Measurements from ENCODE around the gene RFX6.

RFX6 gene

GRCh38 chr6:116877743-116878142 is 701 bp downstream of the RFX6 start:
- DNase-seq (ENCODE audit: low spot score), result peak; percentile 26
- TF ChIP-seq CTCF (IDR thresholded peaks at IDR 0.05; ENCODE audit: extremely low read depth, missing control alignments), result no peak

- DNase-seq (ENCODE audit: low spot score), result no peak
- no peak for TF ChIP-seq CTCF (IDR thresholded peaks at IDR 0.05; ENCODE audit: extremely low read depth, missing control alignments)
Measured at GRCh38 chr6:116881236-116881635, 4.2 kb downstream of the RFX6 start.

GRCh38 chr6:116883005-116883404 is 6.0 kb downstream of the RFX6 start:
- TF ChIP-seq CTCF (IDR thresholded peaks at IDR 0.05; ENCODE audit: extremely low read depth, missing control alignments), result no peak
- DNase-seq (ENCODE audit: low spot score), result no peak

GRCh38 chr6:116884530-116884929 is 7.5 kb downstream of the RFX6 start:
- TF ChIP-seq CTCF (IDR thresholded peaks at IDR 0.05; ENCODE audit: extremely low read depth, missing control alignments), result no peak
- DNase-seq (ENCODE audit: low spot score), result no peak

GRCh38 chr6:116887168-116887567 is 10.1 kb downstream of the RFX6 start:
- DNase-seq (ENCODE audit: low spot score), result no peak

GRCh38 chr6:116887894-116888293 is 10.9 kb downstream of the RFX6 start:
- no peak for DNase-seq (ENCODE audit: low spot score)

More at GRCh38 chr6:116887168-116887567, 10.1 kb downstream of the RFX6 start:
- TF ChIP-seq CTCF (IDR thresholded peaks at IDR 0.05; ENCODE audit: extremely low read depth, missing control alignments), result no peak

GRCh38 chr6:116888732-116889360 is 11.8 kb downstream of the RFX6 start:
- DNase-seq (ENCODE audit: low spot score), result no peak
- no peak for TF ChIP-seq CTCF (IDR thresholded peaks at IDR 0.05; ENCODE audit: extremely low read depth, missing control alignments)

More at GRCh38 chr6:116887894-116888293, 10.9 kb downstream of the RFX6 start:
- TF ChIP-seq CTCF (IDR thresholded peaks at IDR 0.05; ENCODE audit: extremely low read depth, missing control alignments), result no peak
